ENCODE results near the gene APOBEC4.
"Not testable (repeated sequence)": the region's sequence is repeated elsewhere in the genome, so short reads cannot be mapped to it uniquely, and the experiment has no call there.

APOBEC4 gene

DNA sequence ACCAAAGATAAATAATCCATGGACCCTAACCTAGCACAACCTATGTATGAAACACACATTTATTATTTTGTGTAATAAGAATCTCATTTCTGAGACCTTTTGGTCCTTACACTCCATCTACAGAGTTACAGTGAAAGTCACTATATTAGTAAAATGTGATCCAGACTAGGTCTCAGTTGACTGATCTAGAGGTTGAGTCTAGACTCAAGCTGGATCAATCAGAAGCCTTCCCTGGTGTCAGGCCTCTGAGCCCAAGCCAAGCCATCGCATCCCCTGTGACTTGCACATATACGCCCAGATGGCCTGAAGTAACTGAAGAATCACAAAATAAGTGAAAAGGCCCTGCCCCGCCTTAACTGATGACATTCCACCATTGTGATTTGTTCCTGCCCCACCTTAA, 40.1 kb downstream of the APOBEC4 start:
- not testable (repeated sequence) for H3K27ac ChIP-seq (ENCODE audit: low read depth, low read length); H3K9ac ChIP-seq (ENCODE audit: low read depth, low read length); H3K36me3 ChIP-seq (ENCODE audit: insufficient read depth, low read length); H3K4me1 ChIP-seq (ENCODE audit: insufficient read depth, low read length); H3K4me3 ChIP-seq (ENCODE audit: low read length); H3K27me3 ChIP-seq (ENCODE audit: insufficient read depth, low read length); H3K9me3 ChIP-seq (ENCODE audit: insufficient read depth, low read depth, low read length)
- WGBS = 92% methylated on average over 3 of the region's 3 CpGs

GRCh38 chr1:183612407-183612806, 40.7 kb downstream of the APOBEC4 start:
- 92% methylated on average over 2 of the region's 3 CpGs for WGBS
- no peak overlapping the region for H3K4me3 ChIP-seq (ENCODE audit: low read length)
- H3K27ac ChIP-seq (ENCODE audit: low read depth, low read length) = no peak overlapping the region
- H3K27me3 ChIP-seq (ENCODE audit: insufficient read depth, low read length) = no peaks in the 10 kb centered on the region
- H3K9ac ChIP-seq (ENCODE audit: low read depth, low read length) = no peak overlapping the region
- no peaks in the 10 kb centered on the region for H3K9me3 ChIP-seq (ENCODE audit: insufficient read depth, low read depth, low read length)
- H3K36me3 ChIP-seq (ENCODE audit: insufficient read depth, low read length) = no peaks in the 10 kb centered on the region
- H3K4me1 ChIP-seq (ENCODE audit: insufficient read depth, low read length) = no peaks in the 10 kb centered on the region

GRCh38 chr1:183611021-183611420, 42.1 kb downstream of the APOBEC4 start:
- H3K27ac ChIP-seq (ENCODE audit: low read depth, low read length) = no peak overlapping the region
- 69% methylated on average over 2 of the region's 2 CpGs for WGBS

GRCh38 chr1:183609759-183610452, 43.2 kb downstream of the APOBEC4 start:
- WGBS = 58% methylated on average over 3 of the region's 3 CpGs
- Histone ChIP-seq H3K9ac (ENCODE audit: low read depth, low read length) (no peak overlapping the region), H3K27ac (ENCODE audit: low read depth, low read length) (no peak overlapping the region), H3K4me3 (ENCODE audit: low read length) (no peak overlapping the region), H3K27me3 (ENCODE audit: insufficient read depth, low read length) (no peaks in the 10 kb centered on the region), H3K4me1 (ENCODE audit: insufficient read depth, low read length) (no peaks in the 10 kb centered on the region), H3K9me3 (ENCODE audit: insufficient read depth, low read depth, low read length) (no peaks in the 10 kb centered on the region), H3K36me3 (ENCODE audit: insufficient read depth, low read length) (no peaks in the 10 kb centered on the region)

More at GRCh38 chr1:183611021-183611420, 42.1 kb downstream of the APOBEC4 start:
- Histone ChIP-seq H3K36me3 (ENCODE audit: insufficient read depth, low read length) (no peaks in the 10 kb centered on the region), H3K27me3 (ENCODE audit: insufficient read depth, low read length) (no peaks in the 10 kb centered on the region), H3K4me1 (ENCODE audit: insufficient read depth, low read length) (no peaks in the 10 kb centered on the region), H3K4me3 (ENCODE audit: low read length) (no peak overlapping the region), H3K9ac (ENCODE audit: low read depth, low read length) (no peak overlapping the region), H3K9me3 (ENCODE audit: insufficient read depth, low read depth, low read length) (no peaks in the 10 kb centered on the region)

GRCh38 chr1:183609313-183609712, 43.8 kb downstream of the APOBEC4 start:
- Histone ChIP-seq H3K27ac (ENCODE audit: low read depth, low read length) (no peak overlapping the region), H3K9me3 (ENCODE audit: insufficient read depth, low read depth, low read length) (no peaks in the 10 kb centered on the region), H3K36me3 (ENCODE audit: insufficient read depth, low read length) (no peaks in the 10 kb centered on the region), H3K4me3 (ENCODE audit: low read length) (no peak overlapping the region), H3K4me1 (ENCODE audit: insufficient read depth, low read length) (no peaks in the 10 kb centered on the region), H3K27me3 (ENCODE audit: insufficient read depth, low read length) (no peaks in the 10 kb centered on the region), H3K9ac (ENCODE audit: low read depth, low read length) (no peak overlapping the region)
- WGBS = 86% methylated on average over 5 of the region's 5 CpGs

- Histone ChIP-seq H3K4me3 (ENCODE audit: low read length) (no peak overlapping the region), H3K36me3 (ENCODE audit: insufficient read depth, low read length) (no peaks in the 10 kb centered on the region), H3K4me1 (ENCODE audit: insufficient read depth, low read length) (no peaks in the 10 kb centered on the region), H3K9me3 (ENCODE audit: insufficient read depth, low read depth, low read length) (no peaks in the 10 kb centered on the region), H3K9ac (ENCODE audit: low read depth, low read length) (no peak overlapping the region), H3K27me3 (ENCODE audit: insufficient read depth, low read length) (no peaks in the 10 kb centered on the region), H3K27ac (ENCODE audit: low read depth, low read length) (no peak overlapping the region)
- WGBS = 98% methylated on average over 2 of the region's 2 CpGs
Observed at GRCh38 chr1:183607322-183607980, 45.7 kb downstream of the APOBEC4 start.

GRCh38 chr1:183605904-183606303, 47.2 kb downstream of the APOBEC4 start:
- 94% methylated on average over 2 of the region's 2 CpGs for WGBS
- Histone ChIP-seq H3K9ac (ENCODE audit: low read depth, low read length) (no peak overlapping the region), H3K36me3 (ENCODE audit: insufficient read depth, low read length) (no peaks in the 10 kb centered on the region), H3K4me1 (ENCODE audit: insufficient read depth, low read length) (no peaks in the 10 kb centered on the region), H3K27me3 (ENCODE audit: insufficient read depth, low read length) (no peaks in the 10 kb centered on the region), H3K4me3 (ENCODE audit: low read length) (no peak overlapping the region), H3K9me3 (ENCODE audit: insufficient read depth, low read depth, low read length) (no peaks in the 10 kb centered on the region), H3K27ac (ENCODE audit: low read depth, low read length) (no peak overlapping the region)

DNA sequence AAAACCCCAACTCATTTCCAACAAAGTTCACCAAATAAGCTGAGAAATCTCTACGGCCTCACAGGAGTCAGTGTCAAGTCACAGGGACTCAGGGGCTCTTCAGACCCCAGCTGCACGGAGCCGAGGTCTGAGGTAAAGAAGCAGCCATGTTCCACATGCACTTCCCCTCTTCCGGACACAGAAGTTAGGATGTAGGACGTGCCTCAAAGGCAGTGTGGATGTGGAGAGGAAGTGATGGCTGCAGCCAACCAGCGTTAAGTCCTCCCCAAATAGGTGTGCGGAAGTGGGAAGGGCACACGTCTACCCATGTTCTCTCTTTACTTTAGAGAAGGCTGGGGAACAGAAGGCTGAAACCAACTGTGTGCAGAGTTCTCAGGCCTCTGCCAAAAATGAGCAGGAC, 48.3 kb downstream of the APOBEC4 start:
- no peaks in the 10 kb centered on the region for H3K36me3 ChIP-seq (ENCODE audit: insufficient read depth, low read length)
- 92% methylated on average over 8 of the region's 8 CpGs for WGBS
- H3K27me3 ChIP-seq (ENCODE audit: insufficient read depth, low read length) = no peaks in the 10 kb centered on the region
- no peaks in the 10 kb centered on the region for H3K4me1 ChIP-seq (ENCODE audit: insufficient read depth, low read length)
- H3K9ac ChIP-seq (ENCODE audit: low read depth, low read length) = no peak overlapping the region
- no peak overlapping the region for H3K27ac ChIP-seq (ENCODE audit: low read depth, low read length)
- no peaks in the 10 kb centered on the region for H3K9me3 ChIP-seq (ENCODE audit: insufficient read depth, low read depth, low read length)
- no peak overlapping the region for H3K4me3 ChIP-seq (ENCODE audit: low read length)

DNA sequence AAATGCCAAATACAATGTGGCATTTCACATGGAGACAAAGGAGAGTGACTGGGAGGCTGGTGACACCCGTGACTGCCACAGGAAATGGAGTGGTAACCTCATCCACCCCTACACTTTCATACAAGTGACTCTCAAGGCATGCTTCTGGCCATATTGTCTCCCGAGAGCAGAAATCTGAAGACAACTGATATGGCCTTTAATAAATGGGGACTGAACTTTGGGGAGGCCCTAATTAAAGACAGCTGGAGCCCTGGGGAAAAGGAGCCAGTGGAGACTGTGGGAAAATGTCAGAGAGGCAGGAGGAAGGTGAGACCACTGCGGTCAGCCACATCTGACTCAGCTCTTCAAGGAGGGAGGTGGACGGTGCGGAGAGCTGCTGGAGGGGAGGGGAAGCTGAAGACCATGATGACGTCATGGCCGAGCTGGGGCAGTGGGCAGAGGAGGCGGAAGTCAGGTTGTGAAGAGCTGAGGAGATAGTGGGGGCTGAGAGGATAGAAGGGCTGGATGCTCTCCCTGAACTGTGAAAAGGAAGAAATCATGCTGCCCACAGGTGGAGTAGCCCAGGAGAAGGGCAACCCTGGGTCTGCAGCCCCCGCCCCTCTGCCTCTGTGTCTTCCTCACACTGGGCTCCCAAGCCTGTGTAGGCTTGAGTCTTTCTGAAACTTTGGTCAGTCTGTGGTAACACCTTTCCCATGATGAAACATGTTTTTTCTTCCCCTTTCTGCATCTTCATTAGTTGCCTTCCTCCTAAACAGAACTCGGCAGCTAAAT, 48.9 kb downstream of the APOBEC4 start:
- Histone ChIP-seq H3K9ac (ENCODE audit: low read depth, low read length) (no peak overlapping the region), H3K27me3 (ENCODE audit: insufficient read depth, low read length) (no peaks in the 10 kb centered on the region), H3K9me3 (ENCODE audit: insufficient read depth, low read depth, low read length) (no peaks in the 10 kb centered on the region), H3K4me3 (ENCODE audit: low read length) (no peak overlapping the region), H3K4me1 (ENCODE audit: insufficient read depth, low read length) (no peaks in the 10 kb centered on the region), H3K36me3 (ENCODE audit: insufficient read depth, low read length) (no peaks in the 10 kb centered on the region), H3K27ac (ENCODE audit: low read depth, low read length) (no peak overlapping the region)
- 83% methylated on average over 10 of the region's 10 CpGs for WGBS

- H3K4me3 ChIP-seq (ENCODE audit: low read length) = no peak overlapping the region
- no peaks in the 10 kb centered on the region for H3K4me1 ChIP-seq (ENCODE audit: insufficient read depth, low read length)
- no peaks in the 10 kb centered on the region for H3K27me3 ChIP-seq (ENCODE audit: insufficient read depth, low read length)
- no peak overlapping the region for H3K9ac ChIP-seq (ENCODE audit: low read depth, low read length)
- H3K27ac ChIP-seq (ENCODE audit: low read depth, low read length) = no peak overlapping the region
- H3K9me3 ChIP-seq (ENCODE audit: insufficient read depth, low read depth, low read length) = no peaks in the 10 kb centered on the region
- no peaks in the 10 kb centered on the region for H3K36me3 ChIP-seq (ENCODE audit: insufficient read depth, low read length)
- 93% methylated on average over 1 of the region's 1 CpG for WGBS
Observed at GRCh38 chr1:183602510-183602909, 50.6 kb downstream of the APOBEC4 start.

DNA sequence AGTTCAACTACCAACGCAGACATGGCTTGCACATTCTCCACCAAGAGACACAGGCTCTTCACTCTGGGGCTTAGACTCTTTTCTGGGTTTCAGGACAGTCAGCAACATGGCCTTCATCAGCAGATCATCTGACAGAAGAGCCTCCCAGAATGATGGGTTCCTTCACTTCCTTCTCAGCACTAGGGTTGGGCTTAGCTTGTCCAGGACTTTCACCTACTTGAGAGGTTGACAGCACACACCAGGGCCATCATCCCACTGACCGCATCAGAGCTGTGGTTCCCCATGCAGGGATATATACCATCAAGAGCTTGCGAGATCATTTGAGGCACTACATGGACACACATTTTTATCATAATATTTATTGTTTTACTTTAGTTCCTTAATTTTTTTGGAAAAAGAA, 52.5 kb downstream of the APOBEC4 start:
- WGBS = 93% methylated on average over 2 of the region's 3 CpGs
- Histone ChIP-seq H3K9me3 (ENCODE audit: insufficient read depth, low read depth, low read length) (no peaks in the 10 kb centered on the region), H3K27ac (ENCODE audit: low read depth, low read length) (no peak overlapping the region), H3K27me3 (ENCODE audit: insufficient read depth, low read length) (no peaks in the 10 kb centered on the region), H3K9ac (ENCODE audit: low read depth, low read length) (no peak overlapping the region), H3K36me3 (ENCODE audit: insufficient read depth, low read length) (no peaks in the 10 kb centered on the region), H3K4me3 (ENCODE audit: low read length) (no peak overlapping the region), H3K4me1 (ENCODE audit: insufficient read depth, low read length) (no peaks in the 10 kb centered on the region)
